Measurements from ENCODE around the gene ANKDD1A. TPM values are rescaled to one million over a fixed set of nuclear protein-coding genes. Genes with fewer than 3 reads are reported as not detected.

The ANKDD1A gene
- total RNA-seq, 1 donor from 2014 or later = 3.0 TPM

- DNase-seq (ENCODE audit: low read depth) = no peak
- TF ChIP-seq CTCF (conservative IDR thresholded peaks at IDR 0.05; ENCODE audit: low read depth, low read length) = no peak
- no peak overlapping the region for H3K4me3 ChIP-seq (ENCODE audit: low read depth, low read length)
Observed at GRCh38 chr15:64947211-64947610, 35.5 kb downstream of the ANKDD1A start.

- H3K4me3 ChIP-seq (ENCODE audit: low read depth, low read length) = no peak overlapping the region
- no peak for DNase-seq (ENCODE audit: low read depth)
- TF ChIP-seq CTCF (conservative IDR thresholded peaks at IDR 0.05; ENCODE audit: low read depth, low read length) = no peak
Observed at GRCh38 chr15:64948916-64949315, 37.2 kb downstream of the ANKDD1A start.

- H3K4me3 ChIP-seq (ENCODE audit: low read depth, low read length) = no peak overlapping the region
- no peak for TF ChIP-seq CTCF (conservative IDR thresholded peaks at IDR 0.05; ENCODE audit: low read depth, low read length)
- no peak for DNase-seq (ENCODE audit: low read depth)
Observed at GRCh38 chr15:64949383-64950186, 37.9 kb downstream of the ANKDD1A start.

- no peak for TF ChIP-seq CTCF (conservative IDR thresholded peaks at IDR 0.05; ENCODE audit: low read depth, low read length)
- H3K4me3 ChIP-seq (ENCODE audit: low read depth, low read length) = no peak overlapping the region
- no peak for DNase-seq (ENCODE audit: low read depth)
Observed at GRCh38 chr15:64950888-64951287, 39.2 kb downstream of the ANKDD1A start.

GRCh38 chr15:64951777-64952418 lies 40.2 kb downstream of the ANKDD1A start:
- no peak for DNase-seq (ENCODE audit: low read depth)
- no peak for TF ChIP-seq CTCF (conservative IDR thresholded peaks at IDR 0.05; ENCODE audit: low read depth, low read length)
- no peak overlapping the region for H3K4me3 ChIP-seq (ENCODE audit: low read depth, low read length)

GRCh38 chr15:64954395-64954794 lies 42.7 kb downstream of the ANKDD1A start:
- DNase-seq (ENCODE audit: low read depth) = no peak
- TF ChIP-seq CTCF (conservative IDR thresholded peaks at IDR 0.05; ENCODE audit: low read depth, low read length) = no peak
- H3K4me3 ChIP-seq (ENCODE audit: low read depth, low read length) = no peak overlapping the region

All from epithelial cell of proximal tubule (primary cell).